HCT116 (cell line): Measurements from ENCODE around the gene GAK. TPM values are rescaled to one million over a fixed set of nuclear protein-coding genes. Genes with fewer than 3 reads are reported as not detected.

Experiments used
- ATAC-seq: fragments of 200-7000 bp; cut with Tn5 transposase; 2 replicates; pipeline ENCODE4 v1.9.1; 2020; ENCODE audit warnings: mild to moderate bottlenecking, moderate library complexity
- BruUV-seq: library from RNA; stranded (reverse); fragments of 400-500 nt; replicated peaks from 2 replicates; lab custom pipeline; 2021; lab: Mats Ljungman, UMichigan
- CTCF ChIA-PET: fragments of 300-600 bp; sonication (Branson Sonifier 250); formaldehyde crosslinking; loops from one replicate; lab custom pipeline; 2021; ENCODE audit warnings: antibody characterized with exemption; lab: Charles Lee
- POLR2A ChIA-PET: fragments of 300-600, 350-600 bp; sonication (Branson Sonifier 250); formaldehyde crosslinking; loops from one replicate; lab custom pipeline; 2021; ENCODE audit warnings: antibody characterized with exemption; lab: Charles Lee
- RAD21 ChIA-PET, 2 experiments: fragments of 300-600 bp; sonication (Branson Sonifier 250); formaldehyde crosslinking; loops; one replicate each; lab custom pipeline; 2023; ENCODE audit warnings: low total read pairs in 2 of 2; ENCODE audit not compliant: uncharacterized antibody in 2 of 2, unreplicated experiment in 2 of 2, low non-redundant PET in 1 of 2; lab: Charles Lee
- DNase-seq: peaks from one replicate; pipeline ENCODE4 v3.0.0-alpha.2; 2010; ENCODE audit warnings: low read depth, low spot score
- H2AFZ ChIP-seq: fragments of 200-600 bp; shearing (Covaris generic), sonication (generic); 2 replicates; pipeline ENCODE4 v1.6.1; 2017; ENCODE audit warnings: low read depth, mixed run types, mixed read lengths, antibody characterized with exemption, low read length; ENCODE audit not compliant: poor library complexity, severe bottlenecking
- H3K27ac ChIP-seq: 2 replicates; pipeline ENCODE4 v1.5.1; 2012; ENCODE audit warnings: low read depth, low read length
- H3K27me3 ChIP-seq: fragments of 200-600 bp; sonication (generic); 2 replicates; pipeline ENCODE4 v1.6.1; 2016; ENCODE audit warnings: mixed run types, low read length, mixed read lengths; ENCODE audit not compliant: insufficient read depth
- H3K36me3 ChIP-seq, 2 experiments: fragments of 200-500 bp in 1 of 2; fragments of 200-600 bp in 1 of 2; sonication (Bioruptor generic) in 1 of 2; sonication (generic) in 1 of 2; 2 replicates each; pipeline versions ENCODE4 v1.5.1 to v1.6.1; 2014 to 2016; ENCODE audit warnings: low read length in 2 of 2, inconsistent platforms in 1 of 2, mixed read lengths in 1 of 2, mixed run types in 1 of 2; ENCODE audit not compliant: insufficient read depth in 2 of 2, control insufficient read depth in 1 of 2
- H3K4me1 ChIP-seq, 2 experiments: fragments of 200-600 bp in 1 of 2; sonication (generic) in 1 of 2; 2 replicates each; pipeline versions ENCODE4 v1.5.1 to v1.6.1; 2012 to 2017; ENCODE audit warnings: low read length in 2 of 2, inconsistent platforms in 1 of 2, mild to moderate bottlenecking in 1 of 2, mixed read lengths in 1 of 2, mixed run types in 1 of 2, moderate library complexity in 1 of 2; ENCODE audit not compliant: insufficient read depth in 2 of 2, control insufficient read depth in 1 of 2
- H3K4me2 ChIP-seq: fragments of 200-600 bp; sonication (generic); 2 replicates; pipeline ENCODE4 v1.6.1; 2017; ENCODE audit warnings: mixed run types, low read length, mixed read lengths
- H3K4me3 ChIP-seq, 2 experiments: fragments of 200-600 bp in 1 of 2; sonication (generic) in 1 of 2; replicated peaks in 1 of 2; 2 replicates each; pipeline ENCODE4 v1.5.1; 2011 to 2016; ENCODE audit warnings: low read length in 2 of 2, control low read depth in 1 of 2, low read depth in 1 of 2, mild to moderate bottlenecking in 1 of 2, mixed read lengths in 1 of 2, mixed run types in 1 of 2
- H3K79me2 ChIP-seq: fragments of 200-600 bp; sonication (generic); 2 replicates; pipeline ENCODE4 v1.6.1; 2017; ENCODE audit warnings: mild to moderate bottlenecking, mixed run types, low read length, moderate library complexity, mixed read lengths; ENCODE audit not compliant: insufficient read depth
- H3K9ac ChIP-seq: fragments of 200-600 bp; sonication (generic); 2 replicates; pipeline ENCODE4 v1.6.1; 2016; ENCODE audit warnings: low read length, mixed read lengths
- H3K9me2 ChIP-seq: fragments of 200-600 bp; sonication (generic), shearing (Covaris generic); 2 replicates; pipeline ENCODE4 v1.6.1; 2017; ENCODE audit warnings: mixed run types, mild to moderate bottlenecking, moderate library complexity; ENCODE audit not compliant: insufficient read depth
- H3K9me3 ChIP-seq, 2 experiments: fragments of 200-500 bp in 1 of 2; fragments of 200-600 bp in 1 of 2; sonication (Bioruptor generic) in 1 of 2; sonication (generic) in 1 of 2; 2 replicates each; pipeline ENCODE4 v1.6.1; 2014 to 2017; ENCODE audit warnings: low read length in 2 of 2, mixed read lengths in 2 of 2, inconsistent platforms in 1 of 2, low read depth in 1 of 2, mild to moderate bottlenecking in 1 of 2, mixed run types in 1 of 2, moderate library complexity in 1 of 2; ENCODE audit not compliant: control insufficient read depth in 1 of 2, insufficient read depth in 1 of 2
- H4K20me1 ChIP-seq: fragments of 200-600 bp; sonication (generic), shearing (Covaris generic); 2 replicates; pipeline ENCODE4 v1.6.1; 2017; ENCODE audit warnings: mixed run types, mild to moderate bottlenecking, moderate library complexity; ENCODE audit not compliant: insufficient read depth
- EZH2 ChIP-seq: fragments of 200-600 bp; sonication (generic); IDR thresholded peaks from 2 replicates; pipeline ENCODE4 v1.6.1; 2017; ENCODE audit warnings: antibody characterized with exemption, mixed run types
- FOSL1 ChIP-seq: IDR thresholded peaks from 2 replicates; pipeline ENCODE4 v1.6.1; 2012; ENCODE audit warnings: low read depth
- JUND ChIP-seq: IDR thresholded peaks from 2 replicates; pipeline ENCODE4 v1.6.1; 2012
- POLR2A ChIP-seq: IDR thresholded peaks from 2 replicates; pipeline ENCODE4 v1.7.0; 2011; ENCODE audit warnings: borderline replicate concordance; ENCODE audit not compliant: insufficient read depth, insufficient read length; ENCODE audit errors: extremely low read depth
- POLR2AphosphoS5 ChIP-seq: IDR thresholded peaks from 2 replicates; pipeline ENCODE4 v1.6.1; 2011; ENCODE audit warnings: mild to moderate bottlenecking, low read depth, low read length, moderate library complexity
- SIN3A ChIP-seq: IDR thresholded peaks from 2 replicates; pipeline ENCODE4 v1.6.1; 2012; ENCODE audit warnings: low read depth
- SP1 ChIP-seq: IDR thresholded peaks from 2 replicates; pipeline ENCODE4 v1.6.1; 2012; ENCODE audit warnings: low read depth
- SRF ChIP-seq: IDR thresholded peaks from 2 replicates; pipeline ENCODE4 v1.6.1; 2012; ENCODE audit warnings: low read depth
- YY1 ChIP-seq: IDR thresholded peaks from 2 replicates; pipeline ENCODE4 v1.6.1; 2011; ENCODE audit warnings: low read length, low read depth, moderate library complexity, mild to moderate bottlenecking; ENCODE audit not compliant: insufficient replicate concordance; ENCODE audit errors: extremely low read depth
- ZFX ChIP-seq: fragments of 450-650 bp; IDR thresholded peaks from 2 replicates; pipeline ENCODE4 v1.6.1; 2017
- ZNF274 ChIP-seq: fragments of 200-500 bp; sonication (Bioruptor generic); IDR thresholded peaks from 2 replicates; pipeline ENCODE4 v1.6.1; 2014; ENCODE audit warnings: mild to moderate bottlenecking, low read depth, low read length, inconsistent platforms
- intact Hi-C: fragments of 100-400 bp; cut with micrococcal nuclease; formaldehyde crosslinking; loops from 2 replicates; pipeline ENCODE4 v1.10.0; 2022
- total RNA-seq: library from RNA; stranded (reverse); gene quantifications from one replicate; pipeline ENCODE4 v1.2.1, GENCODE V29; 2021; ENCODE audit not compliant: unreplicated experiment
- TF ChIP-seq, protein P1 (sequence below): IDR thresholded peaks from 2 replicates; pipeline ENCODE4 v1.6.1; 2011; ENCODE audit warnings: mild to moderate bottlenecking, low read length, moderate library complexity; ENCODE audit not compliant: insufficient replicate concordance; ENCODE audit errors: extremely low read depth
- TF ChIP-seq, protein P2 (sequence below): IDR thresholded peaks from 2 replicates; pipeline ENCODE4 v1.6.1; 2012
- TF ChIP-seq, protein P3 (sequence below): IDR thresholded peaks from 2 replicates; pipeline ENCODE4 v1.6.1; 2012
- TF ChIP-seq, protein P4 (sequence below): IDR thresholded peaks from 2 replicates; pipeline ENCODE4 v1.6.1; 2012; ENCODE audit warnings: low read depth
- TF ChIP-seq, protein P5 (sequence below), 3 experiments: fragments of 200-600 bp in 1 of 3; sonication (generic) in 1 of 3; IDR thresholded peaks in 2 of 3; conservative IDR thresholded peaks in 1 of 3; 2 replicates each; pipeline ENCODE4 v1.5.1; 2012 to 2017; ENCODE audit warnings: low read depth in 2 of 3, low read length in 2 of 3, antibody characterized with exemption in 1 of 3, borderline replicate concordance in 1 of 3, control low read depth in 1 of 3, mild to moderate bottlenecking in 1 of 3, mixed read lengths in 1 of 3, mixed run types in 1 of 3, moderate library complexity in 1 of 3; ENCODE audit not compliant: insufficient read depth in 1 of 3

GAK gene
- total RNA-seq, 1 experiment from 2014 or later, result 123 TPM

DNA sequence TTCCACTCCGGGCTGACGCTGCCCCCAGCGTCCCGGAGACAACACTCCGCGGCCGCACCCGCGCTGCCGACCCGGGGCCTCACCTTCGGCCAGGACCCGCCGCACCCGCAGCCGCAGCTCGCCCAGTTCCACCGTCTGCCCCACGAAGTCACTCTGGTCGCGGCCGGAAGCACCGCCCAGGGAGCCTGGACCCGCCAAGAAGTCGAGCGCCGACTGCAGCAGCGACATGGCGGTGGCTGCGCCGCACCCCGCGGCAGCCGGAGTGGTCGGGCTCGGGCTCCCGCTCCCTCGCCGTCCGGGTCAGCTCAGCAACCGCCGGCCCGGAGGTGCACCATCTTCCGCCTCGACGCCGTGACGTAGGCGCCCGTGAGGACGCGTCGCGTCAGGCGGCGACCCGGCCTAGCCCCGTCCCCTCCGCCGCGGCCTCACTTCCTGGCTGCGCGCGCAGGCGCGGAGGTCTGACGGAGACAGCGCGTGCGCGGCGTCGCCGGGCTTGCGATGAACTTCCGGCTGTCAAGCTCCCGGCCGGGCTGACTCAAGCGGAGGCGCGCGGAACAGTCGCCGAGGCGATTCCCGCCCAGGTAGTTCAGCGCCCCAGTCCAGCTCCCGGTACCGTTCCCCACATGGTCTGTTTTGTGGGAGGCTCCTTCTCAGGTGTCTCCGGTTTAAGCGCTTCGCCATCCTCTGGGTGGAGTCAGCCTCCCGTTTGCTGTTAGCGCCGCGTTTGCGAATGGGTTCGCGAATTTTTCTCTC is at the start of gene GAK, which contains the start of gene TMEM175 (continued):
- TF ChIP-seq, protein P1, sequence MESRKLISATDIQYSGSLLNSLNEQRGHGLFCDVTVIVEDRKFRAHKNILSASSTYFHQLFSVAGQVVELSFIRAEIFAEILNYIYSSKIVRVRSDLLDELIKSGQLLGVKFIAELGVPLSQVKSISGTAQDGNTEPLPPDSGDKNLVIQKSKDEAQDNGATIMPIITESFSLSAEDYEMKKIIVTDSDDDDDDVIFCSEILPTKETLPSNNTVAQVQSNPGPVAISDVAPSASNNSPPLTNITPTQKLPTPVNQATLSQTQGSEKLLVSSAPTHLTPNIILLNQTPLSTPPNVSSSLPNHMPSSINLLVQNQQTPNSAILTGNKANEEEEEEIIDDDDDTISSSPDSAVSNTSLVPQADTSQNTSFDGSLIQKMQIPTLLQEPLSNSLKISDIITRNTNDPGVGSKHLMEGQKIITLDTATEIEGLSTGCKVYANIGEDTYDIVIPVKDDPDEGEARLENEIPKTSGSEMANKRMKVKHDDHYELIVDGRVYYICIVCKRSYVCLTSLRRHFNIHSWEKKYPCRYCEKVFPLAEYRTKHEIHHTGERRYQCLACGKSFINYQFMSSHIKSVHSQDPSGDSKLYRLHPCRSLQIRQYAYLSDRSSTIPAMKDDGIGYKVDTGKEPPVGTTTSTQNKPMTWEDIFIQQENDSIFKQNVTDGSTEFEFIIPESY, result no peak
- TF ChIP-seq ZNF274 (no peak), JUND (no peak)

DNA sequence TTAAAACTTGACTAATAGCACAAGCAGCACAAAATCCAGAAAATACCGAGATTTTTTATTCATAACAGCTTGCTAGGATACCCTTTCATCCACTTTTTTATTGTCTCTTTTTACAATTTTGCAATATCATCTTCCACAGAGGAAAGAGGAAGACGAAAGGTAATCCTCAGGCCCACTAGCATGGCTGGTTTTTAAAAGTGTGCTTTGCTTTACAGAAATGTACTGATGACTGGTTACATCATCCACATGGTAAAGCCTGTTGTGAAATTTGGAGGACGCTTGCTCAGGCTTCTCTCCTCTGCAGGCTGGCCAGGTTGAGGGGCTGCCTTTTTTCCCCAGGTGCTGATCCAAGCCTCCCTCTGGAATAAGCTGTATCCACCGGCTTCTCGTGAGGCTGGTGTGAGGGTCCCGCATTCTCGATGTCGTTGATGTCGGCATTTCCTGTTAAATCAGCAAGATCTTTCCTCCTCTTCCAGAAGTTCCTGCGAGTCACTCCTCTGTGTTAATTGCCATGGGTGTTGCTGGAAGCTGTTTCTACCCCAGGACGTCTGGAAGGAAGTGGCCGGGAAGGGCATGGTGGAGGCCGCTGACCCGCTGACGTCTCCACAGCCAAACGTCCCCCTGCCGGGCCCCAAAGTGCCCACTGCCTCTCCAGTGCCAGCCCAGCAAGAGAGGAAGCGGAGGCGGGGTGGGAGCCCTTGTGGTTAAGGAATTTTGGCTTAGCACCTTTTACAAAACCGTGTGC is 47.0 kb upstream of the GAK start:
- peaks cover 0 to 5% of the 10 kb centered on the region in 2 experiments; a peak in 2 of 4 replicates for H3K4me1 ChIP-seq
- no peaks in the 10 kb centered on the region for H3K79me2 ChIP-seq
- no peaks in the 10 kb centered on the region for H3K36me3 ChIP-seq
- no peak for DNase-seq
- intact Hi-C loops, result no loop called here
- RAD21 ChIA-PET, result no interaction called here
- H3K4me3 ChIP-seq, result no peak overlapping the region
- CTCF ChIA-PET, result no interaction called here
- no peaks in the 10 kb centered on the region for H3K27me3 ChIP-seq
- POLR2A ChIA-PET, result no interaction called here
- ATAC-seq, result no peak
- H3K9me3 ChIP-seq, result no peaks in the 10 kb centered on the region
- H2AFZ ChIP-seq, result no peak overlapping the region
- no peak overlapping the region for H3K27ac ChIP-seq
- no peaks in the 10 kb centered on the region for H3K9me2 ChIP-seq
- no peaks in the 10 kb centered on the region for H4K20me1 ChIP-seq
- H3K9ac ChIP-seq, result no peak overlapping the region
- no TSS peak for BruUV-seq
- no peak overlapping the region for H3K4me2 ChIP-seq
- no peak for TF ChIP-seq SP1
- TF ChIP-seq ZNF274, result no peak
- TF ChIP-seq SRF, result no peak
- no peak for TF ChIP-seq POLR2AphosphoS5
- TF ChIP-seq ZFX, result no peak
- TF ChIP-seq EZH2, result no peak
- TF ChIP-seq, protein P2, sequence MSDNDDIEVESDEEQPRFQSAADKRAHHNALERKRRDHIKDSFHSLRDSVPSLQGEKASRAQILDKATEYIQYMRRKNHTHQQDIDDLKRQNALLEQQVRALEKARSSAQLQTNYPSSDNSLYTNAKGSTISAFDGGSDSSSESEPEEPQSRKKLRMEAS, result no peak
- TF ChIP-seq POLR2A, result no peak
- TF ChIP-seq, protein P3, sequence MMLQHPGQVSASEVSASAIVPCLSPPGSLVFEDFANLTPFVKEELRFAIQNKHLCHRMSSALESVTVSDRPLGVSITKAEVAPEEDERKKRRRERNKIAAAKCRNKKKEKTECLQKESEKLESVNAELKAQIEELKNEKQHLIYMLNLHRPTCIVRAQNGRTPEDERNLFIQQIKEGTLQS, result no peak
- TF ChIP-seq, protein P4, sequence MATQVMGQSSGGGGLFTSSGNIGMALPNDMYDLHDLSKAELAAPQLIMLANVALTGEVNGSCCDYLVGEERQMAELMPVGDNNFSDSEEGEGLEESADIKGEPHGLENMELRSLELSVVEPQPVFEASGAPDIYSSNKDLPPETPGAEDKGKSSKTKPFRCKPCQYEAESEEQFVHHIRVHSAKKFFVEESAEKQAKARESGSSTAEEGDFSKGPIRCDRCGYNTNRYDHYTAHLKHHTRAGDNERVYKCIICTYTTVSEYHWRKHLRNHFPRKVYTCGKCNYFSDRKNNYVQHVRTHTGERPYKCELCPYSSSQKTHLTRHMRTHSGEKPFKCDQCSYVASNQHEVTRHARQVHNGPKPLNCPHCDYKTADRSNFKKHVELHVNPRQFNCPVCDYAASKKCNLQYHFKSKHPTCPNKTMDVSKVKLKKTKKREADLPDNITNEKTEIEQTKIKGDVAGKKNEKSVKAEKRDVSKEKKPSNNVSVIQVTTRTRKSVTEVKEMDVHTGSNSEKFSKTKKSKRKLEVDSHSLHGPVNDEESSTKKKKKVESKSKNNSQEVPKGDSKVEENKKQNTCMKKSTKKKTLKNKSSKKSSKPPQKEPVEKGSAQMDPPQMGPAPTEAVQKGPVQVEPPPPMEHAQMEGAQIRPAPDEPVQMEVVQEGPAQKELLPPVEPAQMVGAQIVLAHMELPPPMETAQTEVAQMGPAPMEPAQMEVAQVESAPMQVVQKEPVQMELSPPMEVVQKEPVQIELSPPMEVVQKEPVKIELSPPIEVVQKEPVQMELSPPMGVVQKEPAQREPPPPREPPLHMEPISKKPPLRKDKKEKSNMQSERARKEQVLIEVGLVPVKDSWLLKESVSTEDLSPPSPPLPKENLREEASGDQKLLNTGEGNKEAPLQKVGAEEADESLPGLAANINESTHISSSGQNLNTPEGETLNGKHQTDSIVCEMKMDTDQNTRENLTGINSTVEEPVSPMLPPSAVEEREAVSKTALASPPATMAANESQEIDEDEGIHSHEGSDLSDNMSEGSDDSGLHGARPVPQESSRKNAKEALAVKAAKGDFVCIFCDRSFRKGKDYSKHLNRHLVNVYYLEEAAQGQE, result no peak
- TF ChIP-seq, protein P5, sequence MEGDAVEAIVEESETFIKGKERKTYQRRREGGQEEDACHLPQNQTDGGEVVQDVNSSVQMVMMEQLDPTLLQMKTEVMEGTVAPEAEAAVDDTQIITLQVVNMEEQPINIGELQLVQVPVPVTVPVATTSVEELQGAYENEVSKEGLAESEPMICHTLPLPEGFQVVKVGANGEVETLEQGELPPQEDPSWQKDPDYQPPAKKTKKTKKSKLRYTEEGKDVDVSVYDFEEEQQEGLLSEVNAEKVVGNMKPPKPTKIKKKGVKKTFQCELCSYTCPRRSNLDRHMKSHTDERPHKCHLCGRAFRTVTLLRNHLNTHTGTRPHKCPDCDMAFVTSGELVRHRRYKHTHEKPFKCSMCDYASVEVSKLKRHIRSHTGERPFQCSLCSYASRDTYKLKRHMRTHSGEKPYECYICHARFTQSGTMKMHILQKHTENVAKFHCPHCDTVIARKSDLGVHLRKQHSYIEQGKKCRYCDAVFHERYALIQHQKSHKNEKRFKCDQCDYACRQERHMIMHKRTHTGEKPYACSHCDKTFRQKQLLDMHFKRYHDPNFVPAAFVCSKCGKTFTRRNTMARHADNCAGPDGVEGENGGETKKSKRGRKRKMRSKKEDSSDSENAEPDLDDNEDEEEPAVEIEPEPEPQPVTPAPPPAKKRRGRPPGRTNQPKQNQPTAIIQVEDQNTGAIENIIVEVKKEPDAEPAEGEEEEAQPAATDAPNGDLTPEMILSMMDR (IDR thresholded peaks at IDR 0.05 in 2 of 3, conservative IDR thresholded peaks at IDR 0.05 in 1 of 3; ENCODE audit: borderline replicate concordance in 1 of 3, insufficient read depth in 1 of 3, low read depth in 2 of 3, low read length in 2 of 3), result no peak
- no peak for TF ChIP-seq FOSL1
- TF ChIP-seq YY1, result no peak
- no peak for TF ChIP-seq SIN3A
- TF ChIP-seq JUND, result no peak
